SK-N-SH treated with all-trans-retinoic acid at 6 μM for 48 hours (cell line): ENCODE data around the gene FOXL3.

Source experiments
- ATAC-seq: fragments of 200-7000 bp; cut with Tn5 transposase; 3 replicates; pipeline ENCODE4 v1.9.1; 2020; ENCODE audit warnings: mild to moderate bottlenecking, moderate library complexity
- ARNTL ChIP-seq: fragments of 450-650 bp; formaldehyde crosslinking; IDR thresholded peaks from 2 replicates; pipeline ENCODE4 v1.5.0; 2020; ENCODE audit warnings: low read depth, mild to moderate bottlenecking, moderate library complexity, borderline replicate concordance
- CSDC2 ChIP-seq: fragments of 250-450 bp; sonication (Bioruptor Pico); IDR thresholded peaks from 2 replicates; pipeline ENCODE4 v1.5.0; 2020; ENCODE audit warnings: mild to moderate bottlenecking, moderate library complexity
- ESRRG ChIP-seq: fragments of 250-450 bp; sonication (Bioruptor Pico); IDR thresholded peaks from 2 replicates; pipeline ENCODE4 v1.6.1; 2021; ENCODE audit warnings: mild to moderate bottlenecking
- GLIS3 ChIP-seq: fragments of 250-450 bp; sonication (Bioruptor Pico); IDR thresholded peaks from 2 replicates; pipeline ENCODE4 v1.5.0; 2020; ENCODE audit warnings: mild to moderate bottlenecking, moderate library complexity
- ISL1 ChIP-seq: fragments of 250-450 bp; sonication (Bioruptor Pico); IDR thresholded peaks from 2 replicates; pipeline ENCODE4 v2.1.2; 2022; ENCODE audit warnings: mild to moderate bottlenecking, moderate library complexity
- OSR1 ChIP-seq: fragments of 250-450 bp; sonication (Bioruptor Pico); IDR thresholded peaks from 2 replicates; pipeline ENCODE4 v1.8.0; 2022; ENCODE audit warnings: moderate library complexity, mild to moderate bottlenecking, inconsistent platforms
- PPARA ChIP-seq: fragments of 250-450 bp; sonication (Bioruptor Pico); IDR thresholded peaks from 2 replicates; pipeline ENCODE4 v1.5.0; 2020; ENCODE audit warnings: mild to moderate bottlenecking, borderline replicate concordance
- RARB ChIP-seq: fragments of 250-450 bp; sonication (Bioruptor Pico); IDR thresholded peaks from 2 replicates; pipeline ENCODE4 v1.8.0; 2021; ENCODE audit warnings: mild to moderate bottlenecking, moderate library complexity
- TCF4 ChIP-seq: fragments of 250-450 bp; sonication (Bioruptor Pico); IDR thresholded peaks from 2 replicates; pipeline ENCODE4 v1.8.0; 2021; ENCODE audit warnings: mild to moderate bottlenecking, moderate library complexity, borderline replicate concordance
- TOX ChIP-seq: fragments of 250-450 bp; sonication (Bioruptor Pico); IDR thresholded peaks from 2 replicates; pipeline ENCODE4 v1.8.0; 2021; ENCODE audit warnings: mild to moderate bottlenecking, moderate library complexity, borderline replicate concordance
- ZC3H10 ChIP-seq: fragments of 250-450 bp; sonication (Bioruptor Pico); IDR thresholded peaks from 2 replicates; pipeline ENCODE4 v1.5.1; 2021; ENCODE audit warnings: mild to moderate bottlenecking, moderate library complexity
- ZFP3 ChIP-seq: fragments of 250-450 bp; sonication (Bioruptor Pico); IDR thresholded peaks from 2 replicates; pipeline ENCODE4 v1.5.0; 2020; ENCODE audit warnings: mild to moderate bottlenecking, moderate library complexity
- ZFP30 ChIP-seq: fragments of 450-650 bp; formaldehyde crosslinking; IDR thresholded peaks from 2 replicates; pipeline ENCODE4 v1.5.0; 2022; ENCODE audit warnings: mild to moderate bottlenecking, moderate library complexity
- ZNF565 ChIP-seq: fragments of 450-650 bp; formaldehyde crosslinking; conservative IDR thresholded peaks from 2 replicates; pipeline ENCODE4 v1.5.0; 2020; ENCODE audit warnings: low read depth, mild to moderate bottlenecking, moderate library complexity
- ZNF70 ChIP-seq: fragments of 450-650 bp; formaldehyde crosslinking; IDR thresholded peaks from 2 replicates; pipeline ENCODE4 v1.5.0; 2020; ENCODE audit warnings: mild to moderate bottlenecking, moderate library complexity
- ZNF8 ChIP-seq: fragments of 450-650 bp; formaldehyde crosslinking; IDR thresholded peaks from 2 replicates; pipeline ENCODE4 v1.5.0; 2020; ENCODE audit warnings: mild to moderate bottlenecking, moderate library complexity
- TF ChIP-seq, protein P1 (sequence below): fragments of 250-450 bp; sonication (Bioruptor Pico); IDR thresholded peaks from 2 replicates; pipeline ENCODE4 v1.5.0; 2020; ENCODE audit warnings: mild to moderate bottlenecking, moderate library complexity
- TF ChIP-seq, protein P2 (sequence below): fragments of 250-450 bp; sonication (Bioruptor Pico); IDR thresholded peaks from 2 replicates; pipeline ENCODE4 v1.5.1; 2020; ENCODE audit warnings: low read depth, mild to moderate bottlenecking, moderate library complexity
- TF ChIP-seq, protein P3 (sequence below): fragments of 250-450 bp; sonication (Bioruptor Pico); IDR thresholded peaks from 2 replicates; pipeline ENCODE4 v1.8.0; 2020; ENCODE audit warnings: mild to moderate bottlenecking, moderate library complexity, borderline replicate concordance
- TF ChIP-seq, protein P4 (sequence below): fragments of 250-450 bp; sonication (Bioruptor Pico); IDR thresholded peaks from 2 replicates; pipeline ENCODE4 v1.8.0; 2021; ENCODE audit warnings: low read depth, mild to moderate bottlenecking, moderate library complexity, borderline replicate concordance
- TF ChIP-seq, protein P5 (sequence below): fragments of 250-450 bp; sonication (Bioruptor Pico); IDR thresholded peaks from 2 replicates; pipeline ENCODE4 v1.5.1; 2021; ENCODE audit warnings: mild to moderate bottlenecking, moderate library complexity

Gene FOXL3

DNA sequence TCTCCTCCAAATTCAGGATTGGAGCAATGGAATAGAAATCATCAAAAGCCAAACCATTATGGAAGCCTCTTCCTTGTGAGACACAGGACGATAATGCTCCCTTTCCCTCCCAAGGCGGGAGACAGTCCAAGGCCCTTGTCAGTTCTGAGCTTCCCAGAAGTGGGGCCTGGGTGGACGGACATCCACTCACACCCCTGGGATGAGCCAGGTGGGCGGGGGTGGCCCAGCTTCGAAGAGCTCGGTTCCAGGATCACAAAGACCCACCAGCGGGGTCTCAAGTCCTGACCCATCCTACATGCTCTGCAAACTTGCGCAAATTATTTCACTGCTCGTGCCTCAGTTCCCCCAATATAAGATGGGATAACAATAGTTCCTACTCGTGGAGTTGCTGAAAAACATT is 10.1 kb upstream of the FOXL3 start (continued):
- TF ChIP-seq, protein P1, sequence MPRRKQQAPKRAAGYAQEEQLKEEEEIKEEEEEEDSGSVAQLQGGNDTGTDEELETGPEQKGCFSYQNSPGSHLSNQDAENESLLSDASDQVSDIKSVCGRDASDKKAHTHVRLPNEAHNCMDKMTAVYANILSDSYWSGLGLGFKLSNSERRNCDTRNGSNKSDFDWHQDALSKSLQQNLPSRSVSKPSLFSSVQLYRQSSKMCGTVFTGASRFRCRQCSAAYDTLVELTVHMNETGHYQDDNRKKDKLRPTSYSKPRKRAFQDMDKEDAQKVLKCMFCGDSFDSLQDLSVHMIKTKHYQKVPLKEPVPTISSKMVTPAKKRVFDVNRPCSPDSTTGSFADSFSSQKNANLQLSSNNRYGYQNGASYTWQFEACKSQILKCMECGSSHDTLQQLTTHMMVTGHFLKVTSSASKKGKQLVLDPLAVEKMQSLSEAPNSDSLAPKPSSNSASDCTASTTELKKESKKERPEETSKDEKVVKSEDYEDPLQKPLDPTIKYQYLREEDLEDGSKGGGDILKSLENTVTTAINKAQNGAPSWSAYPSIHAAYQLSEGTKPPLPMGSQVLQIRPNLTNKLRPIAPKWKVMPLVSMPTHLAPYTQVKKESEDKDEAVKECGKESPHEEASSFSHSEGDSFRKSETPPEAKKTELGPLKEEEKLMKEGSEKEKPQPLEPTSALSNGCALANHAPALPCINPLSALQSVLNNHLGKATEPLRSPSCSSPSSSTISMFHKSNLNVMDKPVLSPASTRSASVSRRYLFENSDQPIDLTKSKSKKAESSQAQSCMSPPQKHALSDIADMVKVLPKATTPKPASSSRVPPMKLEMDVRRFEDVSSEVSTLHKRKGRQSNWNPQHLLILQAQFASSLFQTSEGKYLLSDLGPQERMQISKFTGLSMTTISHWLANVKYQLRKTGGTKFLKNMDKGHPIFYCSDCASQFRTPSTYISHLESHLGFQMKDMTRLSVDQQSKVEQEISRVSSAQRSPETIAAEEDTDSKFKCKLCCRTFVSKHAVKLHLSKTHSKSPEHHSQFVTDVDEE (CRISPR knock-in tag) = no peak
- TF ChIP-seq ZFP30 (CRISPR knock-in tag) (no peak), ISL1 (CRISPR knock-in tag) (no peak), ARNTL (CRISPR knock-in tag) (no peak)

DNA sequence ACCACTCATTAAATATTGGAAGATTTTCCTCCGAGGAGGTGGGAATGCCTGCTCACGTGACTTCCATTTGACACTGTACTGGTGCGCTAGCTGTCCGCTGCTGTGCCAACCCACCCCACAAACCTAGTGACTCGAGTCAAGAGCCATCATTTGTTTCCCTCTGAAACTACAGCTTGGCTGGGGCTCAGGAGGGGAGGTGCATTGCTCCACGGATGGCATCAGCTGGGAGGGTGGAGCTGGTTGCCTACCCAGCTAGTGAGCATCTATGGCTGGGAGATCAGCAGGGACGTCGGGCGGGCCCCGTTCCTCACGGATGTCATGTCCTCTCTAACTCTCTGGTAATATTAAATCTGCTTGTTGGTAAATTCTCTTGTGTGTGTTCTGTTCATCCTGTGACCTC is 9.5 kb upstream of the FOXL3 start:
- TF ChIP-seq OSR1 (CRISPR knock-in tag) (no peak), PPARA (CRISPR knock-in tag) (no peak), TOX (CRISPR knock-in tag) (no peak), ARNTL (CRISPR knock-in tag) (no peak), ZFP30 (CRISPR knock-in tag) (no peak), ZFP3 (no peak)
- ATAC-seq = no peak

DNA sequence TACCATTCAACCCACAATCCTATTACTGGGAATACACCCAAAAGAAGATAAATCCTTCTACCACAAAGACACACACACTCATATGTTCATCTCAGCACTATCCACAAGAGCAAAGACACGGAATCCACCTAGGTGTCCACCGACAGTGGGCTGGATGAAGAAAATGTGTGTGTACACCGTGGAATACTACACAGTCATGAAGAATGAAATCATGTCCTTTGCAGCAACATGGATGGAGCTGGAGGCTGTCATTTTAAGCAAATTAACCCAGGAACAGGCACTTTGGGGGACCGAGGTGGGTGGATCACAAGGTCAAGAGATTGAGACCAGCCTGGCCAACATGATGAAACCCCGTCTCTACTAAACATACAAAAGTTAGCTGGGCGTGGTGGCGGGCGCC is 8.3 kb upstream of the FOXL3 start:
- no peak for ATAC-seq
- TF ChIP-seq PPARA (CRISPR knock-in tag) (no peak), ESRRG (CRISPR knock-in tag) (no peak), ZC3H10 (CRISPR knock-in tag) (no peak), GLIS3 (CRISPR knock-in tag) (no peak), ZNF8 (CRISPR knock-in tag) (no peak), RARB (CRISPR knock-in tag) (no peak), ZNF70 (no peak), TOX (CRISPR knock-in tag) (no peak)
- TF ChIP-seq, protein P2, sequence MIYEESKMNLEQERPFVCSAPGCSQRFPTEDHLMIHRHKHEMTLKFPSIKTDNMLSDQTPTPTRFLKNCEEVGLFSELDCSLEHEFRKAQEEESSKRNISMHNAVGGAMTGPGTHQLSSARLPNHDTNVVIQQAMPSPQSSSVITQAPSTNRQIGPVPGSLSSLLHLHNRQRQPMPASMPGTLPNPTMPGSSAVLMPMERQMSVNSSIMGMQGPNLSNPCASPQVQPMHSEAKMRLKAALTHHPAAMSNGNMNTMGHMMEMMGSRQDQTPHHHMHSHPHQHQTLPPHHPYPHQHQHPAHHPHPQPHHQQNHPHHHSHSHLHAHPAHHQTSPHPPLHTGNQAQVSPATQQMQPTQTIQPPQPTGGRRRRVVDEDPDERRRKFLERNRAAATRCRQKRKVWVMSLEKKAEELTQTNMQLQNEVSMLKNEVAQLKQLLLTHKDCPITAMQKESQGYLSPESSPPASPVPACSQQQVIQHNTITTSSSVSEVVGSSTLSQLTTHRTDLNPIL (CRISPR knock-in tag) = no peak
- TF ChIP-seq, protein P3, sequence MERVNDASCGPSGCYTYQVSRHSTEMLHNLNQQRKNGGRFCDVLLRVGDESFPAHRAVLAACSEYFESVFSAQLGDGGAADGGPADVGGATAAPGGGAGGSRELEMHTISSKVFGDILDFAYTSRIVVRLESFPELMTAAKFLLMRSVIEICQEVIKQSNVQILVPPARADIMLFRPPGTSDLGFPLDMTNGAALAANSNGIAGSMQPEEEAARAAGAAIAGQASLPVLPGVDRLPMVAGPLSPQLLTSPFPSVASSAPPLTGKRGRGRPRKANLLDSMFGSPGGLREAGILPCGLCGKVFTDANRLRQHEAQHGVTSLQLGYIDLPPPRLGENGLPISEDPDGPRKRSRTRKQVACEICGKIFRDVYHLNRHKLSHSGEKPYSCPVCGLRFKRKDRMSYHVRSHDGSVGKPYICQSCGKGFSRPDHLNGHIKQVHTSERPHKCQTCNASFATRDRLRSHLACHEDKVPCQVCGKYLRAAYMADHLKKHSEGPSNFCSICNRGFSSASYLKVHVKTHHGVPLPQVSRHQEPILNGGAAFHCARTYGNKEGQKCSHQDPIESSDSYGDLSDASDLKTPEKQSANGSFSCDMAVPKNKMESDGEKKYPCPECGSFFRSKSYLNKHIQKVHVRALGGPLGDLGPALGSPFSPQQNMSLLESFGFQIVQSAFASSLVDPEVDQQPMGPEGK (CRISPR knock-in tag) = no peak
- TF ChIP-seq, protein P4, sequence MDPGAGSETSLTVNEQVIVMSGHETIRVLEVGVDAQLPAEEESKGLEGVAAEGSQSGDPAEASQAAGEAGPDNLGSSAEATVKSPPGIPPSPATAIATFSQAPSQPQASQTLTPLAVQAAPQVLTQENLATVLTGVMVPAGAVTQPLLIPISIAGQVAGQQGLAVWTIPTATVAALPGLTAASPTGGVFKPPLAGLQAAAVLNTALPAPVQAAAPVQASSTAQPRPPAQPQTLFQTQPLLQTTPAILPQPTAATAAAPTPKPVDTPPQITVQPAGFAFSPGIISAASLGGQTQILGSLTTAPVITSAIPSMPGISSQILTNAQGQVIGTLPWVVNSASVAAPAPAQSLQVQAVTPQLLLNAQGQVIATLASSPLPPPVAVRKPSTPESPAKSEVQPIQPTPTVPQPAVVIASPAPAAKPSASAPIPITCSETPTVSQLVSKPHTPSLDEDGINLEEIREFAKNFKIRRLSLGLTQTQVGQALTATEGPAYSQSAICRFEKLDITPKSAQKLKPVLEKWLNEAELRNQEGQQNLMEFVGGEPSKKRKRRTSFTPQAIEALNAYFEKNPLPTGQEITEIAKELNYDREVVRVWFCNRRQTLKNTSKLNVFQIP = no peak
- TF ChIP-seq, all 23 proteins: peak for 0

DNA sequence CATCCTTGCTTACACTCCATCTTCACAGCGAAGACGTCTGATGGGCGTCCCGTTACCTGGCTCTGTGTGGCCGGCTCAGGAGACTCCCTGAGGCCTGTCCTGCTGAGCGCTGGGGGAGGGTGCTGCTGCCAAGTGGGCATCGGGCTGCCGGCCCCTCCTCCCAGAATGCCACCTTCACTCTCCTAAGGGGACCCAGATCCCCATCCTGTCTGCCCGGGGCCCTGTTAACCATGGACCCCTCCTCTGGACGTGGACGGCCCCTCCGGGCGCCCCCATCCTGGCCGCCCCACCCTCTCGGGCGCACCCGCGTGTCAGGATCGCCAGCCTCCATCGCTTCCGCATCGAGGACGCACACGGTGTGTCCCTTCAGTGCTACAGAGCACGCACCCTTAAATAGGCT is 7.3 kb upstream of the FOXL3 start:
- no peak for ATAC-seq
- no peak for TF ChIP-seq ESRRG (CRISPR knock-in tag)
- no peak for TF ChIP-seq ARNTL (CRISPR knock-in tag)
- TF ChIP-seq, protein P2 (CRISPR knock-in tag) = no peak
- TF ChIP-seq, protein P5, sequence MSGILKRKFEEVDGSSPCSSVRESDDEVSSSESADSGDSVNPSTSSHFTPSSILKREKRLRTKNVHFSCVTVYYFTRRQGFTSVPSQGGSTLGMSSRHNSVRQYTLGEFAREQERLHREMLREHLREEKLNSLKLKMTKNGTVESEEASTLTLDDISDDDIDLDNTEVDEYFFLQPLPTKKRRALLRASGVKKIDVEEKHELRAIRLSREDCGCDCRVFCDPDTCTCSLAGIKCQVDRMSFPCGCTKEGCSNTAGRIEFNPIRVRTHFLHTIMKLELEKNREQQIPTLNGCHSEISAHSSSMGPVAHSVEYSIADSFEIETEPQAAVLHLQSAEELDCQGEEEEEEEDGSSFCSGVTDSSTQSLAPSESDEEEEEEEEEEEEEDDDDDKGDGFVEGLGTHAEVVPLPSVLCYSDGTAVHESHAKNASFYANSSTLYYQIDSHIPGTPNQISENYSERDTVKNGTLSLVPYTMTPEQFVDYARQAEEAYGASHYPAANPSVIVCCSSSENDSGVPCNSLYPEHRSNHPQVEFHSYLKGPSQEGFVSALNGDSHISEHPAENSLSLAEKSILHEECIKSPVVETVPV = no peak
- TF ChIP-seq RARB (CRISPR knock-in tag) = no peak
- TF ChIP-seq PPARA (CRISPR knock-in tag) = no peak
- no peak for TF ChIP-seq ZNF70
- TF ChIP-seq TCF4 (CRISPR knock-in tag) = no peak
- no peak for TF ChIP-seq ISL1 (CRISPR knock-in tag)
- TF ChIP-seq ZNF565 = no peak
- TF ChIP-seq GLIS3 (CRISPR knock-in tag) = no peak
- no peak for TF ChIP-seq ZFP3
- TF ChIP-seq CSDC2 (CRISPR knock-in tag) = no peak
- no peak for TF ChIP-seq ZNF8 (CRISPR knock-in tag)
- TF ChIP-seq OSR1 (CRISPR knock-in tag) = no peak
